Fibroblast of lung (primary cell): ENCODE data around the gene HABP4.

ENCODE experiments used
- EZH2 ChIP-seq: IDR thresholded peaks from 2 replicates; pipeline ENCODE4 v1.5.1; 2012; ENCODE audit warnings: low read length, control low read depth, mild to moderate bottlenecking; ENCODE audit errors: missing control alignments
- TF ChIP-seq, protein P1 (sequence below), 2 donors: IDR thresholded peaks in 1 of 2; conservative IDR thresholded peaks in 1 of 2; 1 replicate in 1 of 2; 2 replicates in 1 of 2; pipeline ENCODE4 v1.5.1; 2011 to 2012; ENCODE audit warnings: low read length in 2 of 2, control low read depth in 1 of 2, inconsistent platforms in 1 of 2, low read depth in 1 of 2, mild to moderate bottlenecking in 1 of 2

DNA sequence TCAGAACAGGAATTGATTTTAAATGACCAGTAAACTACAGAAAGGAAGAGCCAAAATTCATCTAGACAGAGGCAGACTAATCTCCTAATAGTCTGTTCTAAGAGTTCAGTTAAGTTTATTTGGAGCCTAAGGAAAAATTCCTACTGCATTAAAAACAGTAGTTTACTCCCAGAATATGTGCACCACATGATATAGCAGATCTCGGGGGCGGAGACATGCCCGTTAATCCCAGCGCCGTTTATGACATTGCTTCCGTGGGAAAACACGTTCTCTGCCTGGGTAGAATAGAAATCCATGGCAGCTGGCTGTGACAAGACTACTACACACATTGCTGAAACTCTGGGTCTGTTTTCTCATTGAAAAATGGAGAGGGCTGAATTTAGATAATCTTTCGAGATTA is 11.4 kb downstream of the HABP4 start:
- TF ChIP-seq, protein P1, sequence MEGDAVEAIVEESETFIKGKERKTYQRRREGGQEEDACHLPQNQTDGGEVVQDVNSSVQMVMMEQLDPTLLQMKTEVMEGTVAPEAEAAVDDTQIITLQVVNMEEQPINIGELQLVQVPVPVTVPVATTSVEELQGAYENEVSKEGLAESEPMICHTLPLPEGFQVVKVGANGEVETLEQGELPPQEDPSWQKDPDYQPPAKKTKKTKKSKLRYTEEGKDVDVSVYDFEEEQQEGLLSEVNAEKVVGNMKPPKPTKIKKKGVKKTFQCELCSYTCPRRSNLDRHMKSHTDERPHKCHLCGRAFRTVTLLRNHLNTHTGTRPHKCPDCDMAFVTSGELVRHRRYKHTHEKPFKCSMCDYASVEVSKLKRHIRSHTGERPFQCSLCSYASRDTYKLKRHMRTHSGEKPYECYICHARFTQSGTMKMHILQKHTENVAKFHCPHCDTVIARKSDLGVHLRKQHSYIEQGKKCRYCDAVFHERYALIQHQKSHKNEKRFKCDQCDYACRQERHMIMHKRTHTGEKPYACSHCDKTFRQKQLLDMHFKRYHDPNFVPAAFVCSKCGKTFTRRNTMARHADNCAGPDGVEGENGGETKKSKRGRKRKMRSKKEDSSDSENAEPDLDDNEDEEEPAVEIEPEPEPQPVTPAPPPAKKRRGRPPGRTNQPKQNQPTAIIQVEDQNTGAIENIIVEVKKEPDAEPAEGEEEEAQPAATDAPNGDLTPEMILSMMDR (conservative IDR thresholded peaks at IDR 0.05 in 1 of 2, IDR thresholded peaks at IDR 0.05 in 1 of 2; ENCODE audit: low read depth in 1 of 2, low read length in 2 of 2), result no peak
- no peak for TF ChIP-seq EZH2
